CD4-positive, alpha-beta memory T cell (primary cell): ENCODE results near the gene F7. TPM values are rescaled to one million over a fixed set of nuclear protein-coding genes. Genes with fewer than 3 reads are reported as not detected.
"Not testable (repeated sequence)": the region's sequence is repeated elsewhere in the genome, so short reads cannot be mapped to it uniquely, and the experiment has no call there.

ENCODE experiments used
- CTCF ChIA-PET: fragments of 350-600 bp; sonication (Branson Sonifier 250); formaldehyde crosslinking; loops from one replicate; lab custom pipeline; 2021; ENCODE audit warnings: inconsistent platforms; ENCODE audit not compliant: partially characterized antibody; lab: Charles Lee
- POLR2A ChIA-PET: fragments of 350-600 bp; sonication (Branson Sonifier 250); formaldehyde crosslinking; loops from one replicate; lab custom pipeline; 2021; ENCODE audit not compliant: partially characterized antibody; lab: Charles Lee
- DNase-seq, 5 donors: peaks; one replicate each; pipeline versions ENCODE4 v3.0.0 to v3.0.0-alpha.2; 2020 to 2022; ENCODE audit warnings: mixed read lengths in 1 of 5
- H3K27ac ChIP-seq: one replicate; pipeline ENCODE4 v1.7.0; 2013; ENCODE audit warnings: low read depth, low read length
- H3K27me3 ChIP-seq: 2 replicates; pipeline ENCODE4 v1.7.0; 2013; ENCODE audit warnings: mild to moderate bottlenecking, low read length, moderate library complexity; ENCODE audit not compliant: insufficient read depth
- H3K36me3 ChIP-seq: 2 replicates; pipeline ENCODE4 v1.7.0; 2013; ENCODE audit warnings: mild to moderate bottlenecking, low read length, moderate library complexity; ENCODE audit not compliant: insufficient read depth
- H3K4me1 ChIP-seq: 2 replicates; pipeline ENCODE4 v1.7.0; 2013; ENCODE audit warnings: mild to moderate bottlenecking, low read length, moderate library complexity; ENCODE audit not compliant: insufficient read depth
- H3K4me3 ChIP-seq, 2 donors: one replicate each; pipeline ENCODE4 v1.7.0; 2013; ENCODE audit warnings: low read length in 2 of 2, mild to moderate bottlenecking in 1 of 2
- H3K9me3 ChIP-seq, 2 donors: one replicate each; pipeline ENCODE4 v1.7.0; 2013; ENCODE audit warnings: low read length in 2 of 2, control low read depth in 1 of 2; ENCODE audit not compliant: control insufficient read depth in 1 of 2
- H3K27ac Mint-ChIP-seq, 7 donors: one replicate each; pipeline ENCODE4 v1.8.0; 2020 to 2021; ENCODE audit warnings: mixed read lengths in 7 of 7, mild to moderate bottlenecking in 6 of 7, inconsistent platforms in 3 of 7, moderate library complexity in 3 of 7
- H3K27me3 Mint-ChIP-seq, 2 donors: one replicate each; pipeline ENCODE4 v1.8.0; 2020 to 2021; ENCODE audit warnings: mixed read lengths in 2 of 2
- H3K36me3 Mint-ChIP-seq, 2 donors: one replicate each; pipeline ENCODE4 v1.8.0; 2020 to 2021; ENCODE audit warnings: mixed read lengths in 2 of 2, inconsistent platforms in 1 of 2, mild to moderate bottlenecking in 1 of 2
- H3K4me1 Mint-ChIP-seq, 4 donors: one replicate each; pipeline ENCODE4 v1.8.0; 2020 to 2021; ENCODE audit warnings: mixed read lengths in 4 of 4, mild to moderate bottlenecking in 1 of 4
- H3K4me3 Mint-ChIP-seq, 8 donors: one replicate each; pipeline ENCODE4 v1.8.0; 2020 to 2021; ENCODE audit warnings: mixed read lengths in 8 of 8, mild to moderate bottlenecking in 7 of 8, moderate library complexity in 6 of 8, inconsistent platforms in 3 of 8
- H3K9me3 Mint-ChIP-seq, 8 donors: one replicate each; pipeline ENCODE4 v1.8.0; 2020 to 2021; ENCODE audit warnings: mixed read lengths in 8 of 8, mild to moderate bottlenecking in 5 of 8, inconsistent platforms in 3 of 8, moderate library complexity in 1 of 8
- intact Hi-C: fragments of 100-400 bp; cut with micrococcal nuclease; formaldehyde crosslinking; loops from one replicate; pipeline ENCODE4 v1.15.1; 2023
- polyA plus RNA-seq, 2 donors: library from polyadenylated mRNA; unstranded; fragments of 300-500 nt; fragmentation: Illumina TruSeq; gene quantifications; one replicate each; pipeline ENCODE4 v1.2.3, GENCODE V29; 2021
- total RNA-seq, 2 experiments: library from RNA; stranded (reverse); gene quantifications; one replicate each; pipeline ENCODE4 v1.2.3, GENCODE V29; 2021

Gene F7
- total and polyA plus RNA-seq, 4 experiments from 2014 or later, result not detected

DNA sequence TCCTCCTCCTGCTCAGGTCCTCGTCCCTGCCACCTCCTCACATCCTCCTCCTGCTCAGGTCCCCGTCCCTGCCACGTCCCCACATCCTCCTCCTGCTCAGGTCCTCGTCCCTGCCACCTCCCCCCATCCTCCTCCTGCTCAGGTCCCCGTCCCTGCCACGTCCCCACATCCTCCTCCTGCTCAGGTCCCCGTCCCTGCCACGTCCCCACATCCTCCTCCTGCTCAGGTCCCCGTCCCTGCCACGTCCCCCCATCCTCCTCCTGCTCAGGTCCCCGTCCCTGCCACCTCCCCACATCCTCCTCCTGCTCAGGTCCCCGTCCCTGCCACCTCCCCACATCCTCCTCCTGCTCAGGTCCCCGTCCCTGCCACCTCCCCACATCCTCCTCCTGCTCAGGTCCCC is 56.4 kb downstream of the F7 start:
- H3K27ac ChIP-seq, H3K4me3 Mint-ChIP-seq, DNase-seq, H3K36me3 Mint-ChIP-seq, H3K27me3 ChIP-seq, CTCF ChIA-PET, intact Hi-C loops, H3K36me3 ChIP-seq, H3K27me3 Mint-ChIP-seq, H3K9me3 ChIP-seq, H3K4me3 ChIP-seq, H3K27ac Mint-ChIP-seq, POLR2A ChIA-PET: not testable (repeated sequence)
- Mint-ChIP-seq H3K9me3 (peaks cover 0 to 10% (median 0%) of the 10 kb centered on the region in 8 donors), H3K4me1 (peaks cover 15 to 44% (median 31%) of the 10 kb centered on the region in 4 donors)
- H3K4me1 ChIP-seq, result peaks cover 24% of the 10 kb centered on the region

DNA sequence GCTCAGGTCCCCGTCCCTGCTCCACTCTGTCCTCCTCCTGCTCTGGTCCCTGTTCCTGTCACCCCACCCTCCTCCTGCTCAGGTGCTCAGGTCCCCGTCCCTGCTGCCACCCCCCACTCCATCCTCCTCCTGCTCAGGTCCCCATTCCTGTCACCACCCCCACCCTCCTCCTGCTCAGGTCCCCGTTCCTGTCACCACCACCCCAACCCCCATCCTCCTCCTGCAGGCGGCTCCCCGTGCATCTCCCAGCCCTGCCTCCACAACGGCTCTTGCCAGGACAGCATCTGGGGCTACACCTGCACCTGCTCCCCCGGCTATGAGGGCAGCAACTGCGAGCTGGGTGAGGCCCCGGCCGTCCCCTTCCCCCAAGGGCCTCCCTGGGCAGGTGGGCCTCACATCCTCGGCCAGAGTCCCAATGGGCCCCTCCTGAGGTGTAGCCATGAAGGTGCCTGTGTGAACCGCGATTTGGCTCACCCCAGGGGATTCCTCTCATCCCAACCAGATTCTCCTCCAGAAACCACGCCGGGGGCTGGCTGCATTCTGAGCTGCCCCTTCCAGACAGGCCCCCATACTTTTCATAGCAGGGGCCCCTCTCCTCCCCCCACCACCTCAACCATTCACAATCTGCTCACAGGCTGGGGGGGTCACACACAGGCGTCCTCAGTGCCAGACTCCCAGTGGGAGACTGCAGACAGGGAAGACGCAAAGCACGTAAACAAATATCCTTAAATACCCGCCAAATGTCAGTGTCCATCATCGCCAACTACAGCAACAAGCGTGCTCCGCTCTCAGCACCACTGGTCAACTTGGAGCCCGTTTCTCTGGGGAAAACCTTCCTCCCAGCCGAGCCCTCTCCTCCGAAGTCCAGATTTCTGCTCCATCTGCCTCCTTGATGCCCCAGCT is 57.4 kb downstream of the F7 start:
- peak in 2 of 5 donors; percentile 44 to 66 for DNase-seq
- H3K27me3 Mint-ChIP-seq, result no peaks in the 10 kb centered on the region
- POLR2A ChIA-PET, result interaction anchor here (0.7 to 2.4 kb wide), 3 partner anchors 20 to 46 kb away, joined by 3 to 14 read pairs (median 4); partner anchors contain the start of genes CUL4A and PCID2
- peaks cover 4 to 5% of the 10 kb centered on the region in 2 donors for H3K36me3 Mint-ChIP-seq
- Histone ChIP-seq H3K4me3 (no peak overlapping the region), H3K27me3 (no peaks in the 10 kb centered on the region), H3K36me3 (no peaks in the 10 kb centered on the region), H3K27ac (peak overlapping the region; percentile 25), H3K9me3 (no peaks in the 10 kb centered on the region), H3K4me1 (peaks cover 24% of the 10 kb centered on the region)
- H3K4me3 Mint-ChIP-seq, result peak overlapping the region in 5 of 8 donors; percentile 45 to 68 (median 62)
- H3K27ac Mint-ChIP-seq, result peak overlapping the region in 6 of 7 donors; percentile 15 to 90 (median 67)
- H3K4me1 Mint-ChIP-seq, result peaks cover 13 to 44% (median 31%) of the 10 kb centered on the region in 4 donors
- CTCF ChIA-PET, result no interaction called here
- H3K9me3 Mint-ChIP-seq, result peaks cover 0 to 13% (median 3%) of the 10 kb centered on the region in 8 donors
- intact Hi-C loops, result no loop called here

DNA sequence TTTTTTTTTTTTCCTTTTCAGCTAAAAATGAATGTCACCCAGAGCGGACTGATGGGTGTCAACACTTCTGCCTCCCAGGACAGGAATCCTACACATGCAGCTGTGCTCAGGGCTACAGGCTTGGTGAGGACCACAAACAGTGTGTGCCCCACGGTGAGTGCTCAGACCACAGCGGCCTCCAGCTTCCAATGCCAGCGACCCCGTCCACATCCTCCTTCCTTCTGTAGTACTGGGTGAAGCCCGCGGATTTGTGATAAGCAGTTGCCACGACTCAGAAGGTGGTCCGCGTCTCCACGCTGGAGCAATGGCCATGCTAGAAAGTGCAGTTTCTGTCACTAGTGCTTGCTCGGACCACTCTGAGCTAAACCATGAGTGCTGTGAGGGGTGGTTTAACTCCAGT is 58.9 kb downstream of the F7 start:
- H3K4me1 ChIP-seq, result peaks cover 24% of the 10 kb centered on the region
- intact Hi-C loops, result no loop called here
- Mint-ChIP-seq H3K4me1 (peaks cover 13 to 44% (median 31%) of the 10 kb centered on the region in 4 donors), H3K27me3 (no peaks in the 10 kb centered on the region), H3K9me3 (peaks cover 0 to 17% (median 3%) of the 10 kb centered on the region in 8 donors), H3K27ac (peak overlapping the region in 5 of 7 donors; percentile 22 to 91 (median 79)), H3K4me3 (peak overlapping the region in 2 of 8 donors; percentile 26 to 53), H3K36me3 (peaks cover 12 to 17% of the 10 kb centered on the region in 2 donors)
- no peaks in the 10 kb centered on the region for H3K36me3 ChIP-seq
- ChIA-PET CTCF (no interaction called here), POLR2A (interaction anchor here (2.4 kb wide), 1 partner anchor 44 kb away, joined by 14 read pairs; the partner anchor contains the start of genes CUL4A and PCID2)
- H3K27me3 ChIP-seq, result no peaks in the 10 kb centered on the region
- no peak for DNase-seq
- H3K4me3 ChIP-seq, result no peak overlapping the region
- H3K9me3 ChIP-seq, result no peaks in the 10 kb centered on the region
- no peak overlapping the region for H3K27ac ChIP-seq

- Mint-ChIP-seq H3K4me1 (peaks cover 11 to 39% (median 25%) of the 10 kb centered on the region in 4 donors), H3K4me3 (no peak overlapping the region), H3K27ac (peak overlapping the region in 6 of 7 donors; percentile 2 to 77 (median 46)), H3K9me3 (peaks cover 0 to 17% (median 3%) of the 10 kb centered on the region in 8 donors), H3K27me3 (no peaks in the 10 kb centered on the region), H3K36me3 (peaks cover 23 to 27% of the 10 kb centered on the region in 2 donors)
- intact Hi-C loops, result no loop called here
- Histone ChIP-seq H3K4me3 (no peak overlapping the region), H3K9me3 (no peaks in the 10 kb centered on the region), H3K27ac (no peak overlapping the region), H3K4me1 (peaks cover 24% of the 10 kb centered on the region), H3K36me3 (no peaks in the 10 kb centered on the region), H3K27me3 (no peaks in the 10 kb centered on the region)
- DNase-seq, result no peak
- POLR2A ChIA-PET, result interaction anchor here (1.2 to 1.5 kb wide), 2 partner anchors 9 to 42 kb away, joined by 3 to 4 read pairs; partner anchors contain the start of gene PCID2
- CTCF ChIA-PET, result no interaction called here
These were observed 60.7 kb downstream of the F7 start for GRCh38 chr13:113166266-113166665.

- Histone ChIP-seq H3K36me3 (no peaks in the 10 kb centered on the region), H3K27ac (no peak overlapping the region), H3K9me3 (no peaks in the 10 kb centered on the region), H3K4me1 (peaks cover 25% of the 10 kb centered on the region), H3K4me3 (no peak overlapping the region), H3K27me3 (no peaks in the 10 kb centered on the region)
- Mint-ChIP-seq H3K9me3 (peaks cover 0 to 17% (median 3%) of the 10 kb centered on the region in 8 donors), H3K36me3 (peaks cover 26 to 31% of the 10 kb centered on the region in 2 donors), H3K4me3 (no peak overlapping the region), H3K27ac (peak overlapping the region in 5 of 7 donors; percentile 2 to 69 (median 31)), H3K27me3 (no peaks in the 10 kb centered on the region), H3K4me1 (peaks cover 11 to 41% (median 26%) of the 10 kb centered on the region in 4 donors)
- intact Hi-C loops, result no loop called here
- DNase-seq, result no peak
- POLR2A ChIA-PET, result interaction anchor here (1.5 kb wide), 1 partner anchor 9 kb away, joined by 3 read pairs; no protein-coding TSS in a partner anchor
- CTCF ChIA-PET, result no interaction called here
These were observed 61.1 kb downstream of the F7 start for GRCh38 chr13:113166681-113167080.

DNA sequence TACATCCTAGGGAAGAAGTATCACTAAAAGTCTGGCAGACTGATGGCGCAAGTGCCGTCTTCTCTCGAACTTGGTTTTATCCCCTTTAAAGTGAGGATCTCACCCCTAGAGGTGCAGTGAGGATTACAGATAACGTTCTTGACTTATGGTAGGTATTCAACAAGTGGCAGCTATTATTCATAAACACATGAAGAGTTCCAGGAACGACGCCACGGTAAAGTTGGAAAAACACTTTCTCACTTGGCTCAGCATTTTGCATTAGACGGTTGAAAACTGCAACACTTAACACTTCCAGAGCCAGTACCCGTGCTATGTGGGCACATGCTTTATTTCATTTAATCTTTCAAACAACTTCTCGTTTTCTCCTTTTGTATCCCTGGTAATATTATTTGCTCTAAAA is 61.6 kb downstream of the F7 start:
- POLR2A ChIA-PET, result interaction anchor here (1.5 kb wide), 1 partner anchor 8 kb away, joined by 3 read pairs; no protein-coding TSS in a partner anchor
- peaks cover 25% of the 10 kb centered on the region for H3K4me1 ChIP-seq
- H3K9me3 ChIP-seq, result no peaks in the 10 kb centered on the region
- intact Hi-C loops, result no loop called here
- no peak overlapping the region for H3K4me3 Mint-ChIP-seq
- H3K36me3 Mint-ChIP-seq, result peaks cover 28 to 31% of the 10 kb centered on the region in 2 donors
- H3K4me1 Mint-ChIP-seq, result peaks cover 11 to 41% (median 26%) of the 10 kb centered on the region in 4 donors
- no peak overlapping the region for H3K4me3 ChIP-seq
- no peaks in the 10 kb centered on the region for H3K27me3 ChIP-seq
- CTCF ChIA-PET, result no interaction called here
- no peak overlapping the region for H3K27ac ChIP-seq
- H3K36me3 ChIP-seq, result no peaks in the 10 kb centered on the region
- H3K27me3 Mint-ChIP-seq, result no peaks in the 10 kb centered on the region
- H3K9me3 Mint-ChIP-seq, result peaks cover 0 to 17% (median 3%) of the 10 kb centered on the region in 8 donors
- no peak for DNase-seq
- H3K27ac Mint-ChIP-seq, result peak overlapping the region in 1 of 7 donors; percentile 22

DNA sequence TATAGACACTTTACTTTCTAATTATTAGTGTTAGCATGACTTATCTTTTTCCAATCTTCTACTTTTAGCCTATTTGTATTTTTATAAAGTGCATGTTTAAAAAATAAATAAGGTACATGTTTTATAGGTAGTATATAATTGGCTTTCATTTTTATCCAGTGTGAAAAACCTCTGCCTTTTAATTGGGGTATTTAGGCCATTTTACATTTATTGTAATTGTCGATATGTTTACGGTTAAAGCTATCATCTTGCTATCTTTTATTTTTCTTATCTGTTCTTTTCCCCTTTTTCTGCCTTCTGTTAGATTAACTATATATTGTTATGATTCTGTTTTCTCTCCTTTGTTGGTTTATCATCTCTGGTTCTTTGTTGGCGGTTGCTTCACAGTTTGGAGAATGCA is 62.0 kb downstream of the F7 start:
- no peak for DNase-seq
- no peaks in the 10 kb centered on the region for H3K9me3 ChIP-seq
- CTCF ChIA-PET, result no interaction called here
- peaks cover 11 to 41% (median 25%) of the 10 kb centered on the region in 4 donors for H3K4me1 Mint-ChIP-seq
- no peaks in the 10 kb centered on the region for H3K27me3 ChIP-seq
- peaks cover 0 to 17% (median 3%) of the 10 kb centered on the region in 8 donors for H3K9me3 Mint-ChIP-seq
- peak overlapping the region in 2 of 7 donors; percentile 22 to 34 for H3K27ac Mint-ChIP-seq
- H3K4me3 ChIP-seq, result no peak overlapping the region
- no peak overlapping the region for H3K27ac ChIP-seq
- intact Hi-C loops, result no loop called here
- no peak overlapping the region for H3K4me3 Mint-ChIP-seq
- H3K27me3 Mint-ChIP-seq, result no peaks in the 10 kb centered on the region
- H3K36me3 Mint-ChIP-seq, result peaks cover 31% of the 10 kb centered on the region in 2 donors
- H3K36me3 ChIP-seq, result no peaks in the 10 kb centered on the region
- peaks cover 24% of the 10 kb centered on the region for H3K4me1 ChIP-seq
- POLR2A ChIA-PET, result interaction anchor here (1.5 kb wide), 1 partner anchor 8 kb away, joined by 3 read pairs; no protein-coding TSS in a partner anchor
